SIG-M5 treated with dmso at 0.1 percent for 504 hours (cell line): ENCODE results near the gene YKT6.

Source experiments
- DNase-seq: peaks from one replicate; lab custom pipeline; 2025; ENCODE audit not compliant: unreplicated experiment; lab: John Stamatoyannopoulos, UW

Gene YKT6

GRCh38 chr7:44217852-44218402 lies 17.1 kb downstream of the YKT6 start:
- no peak for DNase-seq

- no peak for DNase-seq
These were observed 17.8 kb downstream of the YKT6 start for GRCh38 chr7:44218418-44219201.

- DNase-seq: no peak
These were observed 18.7 kb downstream of the YKT6 start for GRCh38 chr7:44219371-44220045.

GRCh38 chr7:44220046-44220357 lies 19.2 kb downstream of the YKT6 start:
- DNase-seq: no peak

- no peak for DNase-seq
These were observed 19.8 kb downstream of the YKT6 start for GRCh38 chr7:44220358-44221112.

- DNase-seq: no peak
These were observed 20.5 kb downstream of the YKT6 start for GRCh38 chr7:44221231-44221791.

GRCh38 chr7:44222074-44222473 lies 21.3 kb downstream of the YKT6 start:
- no peak for DNase-seq

GRCh38 chr7:44222776-44223261 lies 22.0 kb downstream of the YKT6 start:
- no peak for DNase-seq

- DNase-seq: peak; percentile 31
These were observed 22.7 kb downstream of the YKT6 start for GRCh38 chr7:44223362-44224079.

GRCh38 chr7:44224080-44224973 lies 23.5 kb downstream of the YKT6 start:
- DNase-seq: no peak

- DNase-seq: no peak
These were observed 24.3 kb downstream of the YKT6 start for GRCh38 chr7:44224974-44225565.

GRCh38 chr7:44225566-44226395 lies 25.0 kb downstream of the YKT6 start:
- DNase-seq: no peak

GRCh38 chr7:44226396-44226753 lies 25.6 kb downstream of the YKT6 start:
- DNase-seq: no peak

- no peak for DNase-seq
These were observed 27.1 kb downstream of the YKT6 start for GRCh38 chr7:44227911-44228310.

- DNase-seq: no peak
These were observed 28.0 kb downstream of the YKT6 start for GRCh38 chr7:44228571-44229350.

- DNase-seq: no peak
These were observed 28.8 kb downstream of the YKT6 start for GRCh38 chr7:44229546-44230105.

GRCh38 chr7:44230286-44230685 lies 29.5 kb downstream of the YKT6 start:
- no peak for DNase-seq
